ENCODE measurements around the gene CEP85.

DNA sequence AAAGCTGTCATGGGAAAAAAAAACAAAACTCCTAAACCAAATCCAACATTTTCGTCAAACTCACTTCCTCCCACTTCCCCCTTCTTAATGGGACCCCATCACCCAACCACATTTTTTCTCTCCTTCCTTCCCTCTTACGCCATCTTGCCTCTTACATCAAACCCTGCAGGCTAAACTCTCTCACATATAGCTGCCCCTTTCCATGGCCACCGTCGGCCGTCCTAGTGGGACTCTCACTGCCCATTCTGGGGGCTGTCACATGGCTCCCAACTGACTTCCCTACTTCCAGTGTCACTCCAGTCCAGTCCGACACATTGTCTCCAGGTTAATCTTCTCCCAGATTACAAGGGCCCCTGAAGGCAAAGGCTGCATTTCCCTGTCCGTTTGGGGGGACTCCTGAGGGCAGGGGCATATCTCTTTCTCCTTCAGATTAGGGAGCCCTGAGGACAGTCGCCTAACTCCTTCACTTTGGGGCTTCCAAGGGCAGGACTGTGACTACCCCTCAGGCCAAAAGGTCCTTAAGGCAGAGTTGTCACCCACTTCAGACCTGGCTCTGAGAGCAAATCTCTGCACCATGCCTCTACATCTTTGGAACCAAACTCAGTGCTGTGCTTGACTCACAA lies 71.8 kb downstream of the CEP85 start:
- TF ChIP-seq, protein P1, sequence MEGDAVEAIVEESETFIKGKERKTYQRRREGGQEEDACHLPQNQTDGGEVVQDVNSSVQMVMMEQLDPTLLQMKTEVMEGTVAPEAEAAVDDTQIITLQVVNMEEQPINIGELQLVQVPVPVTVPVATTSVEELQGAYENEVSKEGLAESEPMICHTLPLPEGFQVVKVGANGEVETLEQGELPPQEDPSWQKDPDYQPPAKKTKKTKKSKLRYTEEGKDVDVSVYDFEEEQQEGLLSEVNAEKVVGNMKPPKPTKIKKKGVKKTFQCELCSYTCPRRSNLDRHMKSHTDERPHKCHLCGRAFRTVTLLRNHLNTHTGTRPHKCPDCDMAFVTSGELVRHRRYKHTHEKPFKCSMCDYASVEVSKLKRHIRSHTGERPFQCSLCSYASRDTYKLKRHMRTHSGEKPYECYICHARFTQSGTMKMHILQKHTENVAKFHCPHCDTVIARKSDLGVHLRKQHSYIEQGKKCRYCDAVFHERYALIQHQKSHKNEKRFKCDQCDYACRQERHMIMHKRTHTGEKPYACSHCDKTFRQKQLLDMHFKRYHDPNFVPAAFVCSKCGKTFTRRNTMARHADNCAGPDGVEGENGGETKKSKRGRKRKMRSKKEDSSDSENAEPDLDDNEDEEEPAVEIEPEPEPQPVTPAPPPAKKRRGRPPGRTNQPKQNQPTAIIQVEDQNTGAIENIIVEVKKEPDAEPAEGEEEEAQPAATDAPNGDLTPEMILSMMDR (conservative IDR thresholded peaks at IDR 0.05; ENCODE audit: low read length), result no peak
- TF ChIP-seq EZH2phosphoT487 (IDR thresholded peaks at IDR 0.05; ENCODE audit: borderline replicate concordance, low read depth, low read length), result no peak
